Neural progenitor cell (in vitro differentiated cells): ENCODE measurements around the gene PLSCR2.

Source experiments
- CTCF ChIP-seq: fragments of 200-600 bp; sonication (generic); IDR thresholded peaks from 2 replicates; pipeline ENCODE4 v1.5.1; 2017; ENCODE audit warnings: antibody characterized with exemption, mild to moderate bottlenecking
- EZH2 ChIP-seq: fragments of 200-600 bp; sonication (generic); IDR thresholded peaks from 2 replicates; pipeline ENCODE4 v1.6.1; 2017; ENCODE audit warnings: antibody characterized with exemption, mild to moderate bottlenecking, moderate library complexity
- EZH2phosphoT487 ChIP-seq: fragments of 200-600 bp; sonication (generic); IDR thresholded peaks from 2 replicates; pipeline ENCODE4 v1.6.1; 2017; ENCODE audit warnings: antibody characterized with exemption

GRCh38 chr3:146485297-146485696, 15.9 kb upstream of the PLSCR2 start:
- TF ChIP-seq CTCF (no peak), EZH2 (no peak), EZH2phosphoT487 (no peak)
